HepG2 (cell line): ENCODE data around the gene DIPK1B. TPM values are rescaled to one million over a fixed set of nuclear protein-coding genes. Genes with fewer than 3 reads are reported as not detected.

ENCODE experiments used
- ATAC-seq: fragments of 200-7000 bp; cut with Tn5 transposase; 3 replicates; pipeline ENCODE4 v1.9.1; 2020; ENCODE audit warnings: mild to moderate bottlenecking, moderate library complexity
- BruUV-seq: library from RNA; stranded (reverse); fragments of 400-500 nt; replicated peaks from 2 replicates; lab custom pipeline; 2021; lab: Mats Ljungman, UMichigan
- CTCF ChIA-PET: fragments of 300-600 bp; formaldehyde crosslinking; extraction: SDS; loops from one replicate; lab custom pipeline; 2021; ENCODE audit warnings: low total read pairs, inconsistent platforms, low intra/inter-chr PET ratio; lab: Yijun Ruan, JAX
- POLR2A ChIA-PET: fragments of 350-600 bp; sonication (Branson Sonifier 250); formaldehyde crosslinking; loops from one replicate; lab custom pipeline; 2020; ENCODE audit warnings: antibody characterized with exemption, inconsistent platforms; lab: Yijun Ruan, JAX
- DNase-seq: peaks from one replicate; pipeline ENCODE4 v3.0.0-alpha.2; 2015; ENCODE audit warnings: low spot score
- FAIRE-seq: peaks from 3 replicates; lab custom pipeline; 2011; peaks lifted over from hg19 to GRCh38; lab: Jason Lieb, UNC
- H2AFZ ChIP-seq: one replicate; pipeline ENCODE4 v1.6.1; 2011; ENCODE audit warnings: low read length, inconsistent platforms
- H3K27ac ChIP-seq: fragments of 300-600 bp; 3 replicates; pipeline ENCODE4 v1.8.0; 2011; ENCODE audit warnings: mixed run types, mild to moderate bottlenecking, mixed read lengths, low read length, inconsistent platforms; ENCODE audit not compliant: insufficient read depth; ENCODE audit errors: extremely low read length
- H3K27me3 ChIP-seq, 2 experiments: fragments of 200-600 bp in 1 of 2; 2 replicates in 1 of 2; 3 replicates in 1 of 2; pipeline versions ENCODE4 v1.6.0 to v1.8.0; 2011; ENCODE audit warnings: low read length in 2 of 2, mild to moderate bottlenecking in 2 of 2, moderate library complexity in 2 of 2, inconsistent platforms in 1 of 2; ENCODE audit not compliant: insufficient read depth in 2 of 2, control insufficient read depth in 1 of 2
- H3K36me3 ChIP-seq, 2 experiments: fragments of 200-600 bp in 1 of 2; replicated peaks in 1 of 2; 2 replicates in 1 of 2; 3 replicates in 1 of 2; pipeline versions ENCODE4 v1.5.1 to v1.8.0; 2011; ENCODE audit warnings: low read length in 2 of 2, inconsistent platforms in 1 of 2; ENCODE audit not compliant: insufficient read depth in 2 of 2, control insufficient read depth in 1 of 2
- H3K4me1 ChIP-seq: 2 replicates; pipeline ENCODE4 v1.5.1; 2012; ENCODE audit warnings: low read length, inconsistent platforms; ENCODE audit not compliant: insufficient read depth
- H3K4me2 ChIP-seq: 2 replicates; pipeline ENCODE4 v1.6.0; 2011; ENCODE audit warnings: low read depth, low read length, inconsistent platforms
- H3K4me3 ChIP-seq, 3 experiments: fragments of 200-600 bp in 1 of 3; sonication (generic), shearing (Covaris generic) in 1 of 3; replicated peaks in 1 of 3; 2 replicates each; pipeline ENCODE4 v1.5.1; 2011 to 2016; ENCODE audit warnings: low read length in 3 of 3, inconsistent platforms in 2 of 3, low read depth in 2 of 3, mild to moderate bottlenecking in 2 of 3, control low read depth in 1 of 3, mixed read lengths in 1 of 3; ENCODE audit not compliant: insufficient read depth in 1 of 3
- H3K79me2 ChIP-seq: one replicate; pipeline ENCODE4 v1.6.1; 2011; ENCODE audit warnings: low read length, inconsistent platforms; ENCODE audit not compliant: insufficient read depth
- H3K9ac ChIP-seq: 2 replicates; pipeline ENCODE4 v1.6.0; 2011; ENCODE audit warnings: mild to moderate bottlenecking, low read depth, low read length, inconsistent platforms; ENCODE audit not compliant: insufficient read depth
- H3K9me3 ChIP-seq: 2 replicates; pipeline ENCODE4 v1.5.1; 2012; ENCODE audit warnings: mild to moderate bottlenecking, low read length
- H4K20me1 ChIP-seq: 2 replicates; pipeline ENCODE4 v1.6.0; 2011; ENCODE audit warnings: inconsistent platforms, mild to moderate bottlenecking, low read length, moderate library complexity; ENCODE audit not compliant: insufficient read depth
- KDM4B ChIP-seq: sonication (generic); formaldehyde crosslinking; IDR thresholded peaks from 2 replicates; pipeline ENCODE4 v1.4.0; 2020; ENCODE audit warnings: missing genetic modification reagents
- RBM39 ChIP-seq: fragments of 200-400 bp; formaldehyde crosslinking; IDR thresholded peaks from one replicate; pipeline ENCODE4 v1.6.1; 2018; ENCODE audit warnings: antibody characterized with exemption, mild to moderate bottlenecking, low read depth, low read length; ENCODE audit not compliant: poor library complexity, severe bottlenecking
- ZBTB40 ChIP-seq, 2 experiments: fragments of 450-650 bp in 1 of 2; sonication (generic) in 1 of 2; formaldehyde crosslinking in 1 of 2; IDR thresholded peaks; 2 replicates each; pipeline versions ENCODE4 v1.6.1 to v1.8.0; 2016 to 2022; ENCODE audit warnings: antibody characterized with exemption in 1 of 2, mild to moderate bottlenecking in 1 of 2, missing genetic modification reagents in 1 of 2
- WGBS: methylation state at CpG from one replicate; pipeline ENCODE4 v1.1.6; 2017; ENCODE audit warnings: low lambda C conversion rate; 5-methylcytosine and 5-hydroxymethylcytosine counted together
- in situ Hi-C: cut with HindIII; loops from 2 replicates; pipeline ENCODE4 v1.10.0; 2017; ENCODE audit warnings: low pct_unique_long_range_greater_than_20kb; ENCODE audit not compliant: extremely low pct_ligation_motif_present
- intact Hi-C: fragments of 100-400 bp; cut with micrococcal nuclease; formaldehyde crosslinking; loops from one replicate; pipeline ENCODE4 v1.10.0; 2022; ENCODE audit not compliant: unreplicated experiment
- polyA plus RNA-seq, 8 experiments: library from polyadenylated mRNA; depleted of rRNA in 3 of 8; stranded (reverse) in 7 of 8; unstranded in 1 of 8; fragments of >200 nt; fragmentation: Illumina TruSeq in 4 of 8; extraction: Trizol in 4 of 8; gene quantifications; 2 replicates each; pipeline versions ENCODE4 v1.2.1 to v1.2.3, GENCODE V29; 2011 to 2016; ENCODE audit warnings: low read depth in 4 of 8, missing spikeins in 1 of 8, mixed read lengths in 1 of 8; ENCODE audit not compliant: insufficient read depth in 1 of 8
- total RNA-seq, 5 experiments: library from RNA; depleted of rRNA; stranded (reverse); fragments of >200 nt; fragmentation: Illumina TruSeq; extraction: Trizol; gene quantifications; 2 replicates each; pipeline ENCODE4 v1.2.3, GENCODE V29; 2016; ENCODE audit warnings: low read depth in 1 of 5

DIPK1B gene
- total and polyA plus RNA-seq, 2 of the 13 experiments (the other 11 are each of a cell fraction or from before 2014, with no cell fraction given): 0.18 to 3.9 TPM

- Histone ChIP-seq H3K4me1 (peaks cover 48% of the 10 kb centered on the region), H3K27ac (no peak overlapping the region), H3K79me2 (no peaks in the 10 kb centered on the region), H4K20me1 (peaks cover 3% of the 10 kb centered on the region; the same call in 1 of the 2 replicates), H2AFZ (no peak overlapping the region), H3K9ac (no peak overlapping the region), H3K4me3 (no peak overlapping the region), H3K36me3 (no peaks in the 10 kb centered on the region), H3K27me3 (peaks cover 15 to 43% of the 10 kb centered on the region in 2 experiments; a peak in 3 of 5 replicates), H3K4me2 (peak overlapping the region; percentile 60; the same call in 1 of the 2 replicates), H3K9me3 (no peaks in the 10 kb centered on the region)
- no peak for ATAC-seq
- POLR2A ChIA-PET: interaction anchor here (1.7 to 2.4 kb wide), 3 partner anchors 22 to 58 kb away, joined by 7 to 8 read pairs (median 7); no protein-coding TSS in a partner anchor
- CTCF ChIA-PET: no interaction called here
- in situ Hi-C loops: no loop called here
- no peak for DNase-seq
- intact Hi-C loops: no loop called here
- WGBS: 30% methylated on average over 2 of the region's 12 CpGs
- FAIRE-seq: no peak
- peak; percentile 28 for TF ChIP-seq RBM39
- no peak for TF ChIP-seq ZBTB40 (IDR thresholded peaks at IDR 0.05)
- 0 out of 2 replicates have a peak, but pooled peaks have one; percentile 21 for TF ChIP-seq ZBTB40 (CRISPR knock-in tag; IDR thresholded peaks at IDR 0.05)
- TF ChIP-seq KDM4B (CRISPR knock-in tag): no peak
- BruUV-seq: no TSS peak
Measured at GRCh38 chr9:136671254-136671614, 41.1 kb upstream of the DIPK1B start.
